ENCODE data around the gene RNF152. TPM values are rescaled to one million over a fixed set of nuclear protein-coding genes. Genes with fewer than 3 reads are reported as not detected.
"Not testable (repeated sequence)": the region's sequence is repeated elsewhere in the genome, so short reads cannot be mapped to it uniquely, and the experiment has no call there.

Gene RNF152
- total RNA-seq, 1 donor from 2014 or later = 13.4 TPM

- intact Hi-C loops (cut with DNase I) = no loop called here
- Histone ChIP-seq H3K4me1 (no peaks in the 10 kb centered on the region), H3K9me3 (no peaks in the 10 kb centered on the region), H3K4me3 (no peak overlapping the region), H3K27ac (no peak overlapping the region), H3K36me3 (no peaks in the 10 kb centered on the region), H3K27me3 (ENCODE audit: low read depth) (no peaks in the 10 kb centered on the region)
- DNase-seq = no peak
- ATAC-seq = no peak
- TF ChIP-seq, protein P1, sequence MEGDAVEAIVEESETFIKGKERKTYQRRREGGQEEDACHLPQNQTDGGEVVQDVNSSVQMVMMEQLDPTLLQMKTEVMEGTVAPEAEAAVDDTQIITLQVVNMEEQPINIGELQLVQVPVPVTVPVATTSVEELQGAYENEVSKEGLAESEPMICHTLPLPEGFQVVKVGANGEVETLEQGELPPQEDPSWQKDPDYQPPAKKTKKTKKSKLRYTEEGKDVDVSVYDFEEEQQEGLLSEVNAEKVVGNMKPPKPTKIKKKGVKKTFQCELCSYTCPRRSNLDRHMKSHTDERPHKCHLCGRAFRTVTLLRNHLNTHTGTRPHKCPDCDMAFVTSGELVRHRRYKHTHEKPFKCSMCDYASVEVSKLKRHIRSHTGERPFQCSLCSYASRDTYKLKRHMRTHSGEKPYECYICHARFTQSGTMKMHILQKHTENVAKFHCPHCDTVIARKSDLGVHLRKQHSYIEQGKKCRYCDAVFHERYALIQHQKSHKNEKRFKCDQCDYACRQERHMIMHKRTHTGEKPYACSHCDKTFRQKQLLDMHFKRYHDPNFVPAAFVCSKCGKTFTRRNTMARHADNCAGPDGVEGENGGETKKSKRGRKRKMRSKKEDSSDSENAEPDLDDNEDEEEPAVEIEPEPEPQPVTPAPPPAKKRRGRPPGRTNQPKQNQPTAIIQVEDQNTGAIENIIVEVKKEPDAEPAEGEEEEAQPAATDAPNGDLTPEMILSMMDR (IDR thresholded peaks at IDR 0.05) = no peak
These were observed 84.5 kb downstream of the RNF152 start for GRCh38 chr18:61808286-61808685.

GRCh38 chr18:61803393-61803792 lies 89.4 kb downstream of the RNF152 start:
- Histone ChIP-seq H3K4me3 (no peak overlapping the region), H3K36me3 (no peaks in the 10 kb centered on the region), H3K9me3 (no peaks in the 10 kb centered on the region), H3K27me3 (ENCODE audit: low read depth) (no peaks in the 10 kb centered on the region), H3K4me1 (no peaks in the 10 kb centered on the region), H3K27ac (no peak overlapping the region)
- intact Hi-C loops (cut with DNase I) = no loop called here
- TF ChIP-seq, protein P1 (IDR thresholded peaks at IDR 0.05) = no peak
- no peak for ATAC-seq
- DNase-seq = no peak

DNA sequence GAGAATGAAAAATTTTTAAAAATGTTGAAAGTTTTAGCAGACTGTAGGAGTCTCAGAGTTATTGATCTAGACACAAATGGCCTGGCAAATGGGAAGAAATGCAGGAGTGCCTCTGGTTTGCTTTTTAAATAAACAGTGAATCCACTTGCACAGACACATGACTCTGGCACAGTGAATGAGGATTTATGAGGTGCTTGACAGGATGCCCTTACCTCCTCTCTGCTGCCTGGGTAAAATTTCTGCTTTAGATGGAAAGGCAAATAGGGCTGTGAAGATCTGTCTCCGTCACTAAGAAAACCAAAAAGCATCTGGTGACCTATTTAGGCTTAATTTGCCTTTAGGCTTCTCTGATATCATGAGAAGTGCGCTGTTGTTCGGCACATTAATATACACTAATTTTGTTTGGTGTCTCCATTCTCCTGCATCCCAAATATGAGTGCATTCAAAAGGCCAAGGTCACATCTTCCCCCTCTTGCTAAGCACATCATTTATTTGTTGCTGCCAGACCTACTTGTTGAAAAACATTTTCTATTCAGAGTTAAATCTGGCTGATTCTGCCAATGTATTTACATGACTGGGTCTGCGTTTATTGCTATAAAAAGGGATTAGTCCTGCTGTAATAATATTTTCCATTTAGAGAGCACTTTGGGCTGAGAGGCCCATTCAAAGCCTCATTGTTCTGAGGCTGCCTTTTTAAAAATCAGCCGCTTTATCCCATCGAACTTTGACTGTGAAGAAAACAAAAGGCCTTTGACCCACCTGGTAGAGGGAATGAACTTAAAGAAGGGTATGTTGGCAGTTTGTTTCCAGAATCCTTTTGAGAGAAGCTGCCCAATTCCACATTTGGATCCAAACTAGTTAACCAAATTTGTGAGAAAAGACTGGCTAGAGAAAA lies 94.9 kb downstream of the RNF152 start:
- Histone ChIP-seq H3K36me3 (no peaks in the 10 kb centered on the region), H3K4me3 (no peak overlapping the region), H3K9me3 (no peaks in the 10 kb centered on the region), H3K27me3 (ENCODE audit: low read depth) (no peaks in the 10 kb centered on the region), H3K27ac (no peak overlapping the region), H3K4me1 (no peaks in the 10 kb centered on the region)
- ATAC-seq (no peak), DNase-seq (no peak)
- intact Hi-C loops (cut with DNase I) = no loop called here
- TF ChIP-seq, protein P1 (IDR thresholded peaks at IDR 0.05) = no peak

GRCh38 chr18:61791031-61791430 lies 101.8 kb downstream of the RNF152 start:
- H3K27ac ChIP-seq = no peak overlapping the region
- no peaks in the 10 kb centered on the region for H3K36me3 ChIP-seq
- TF ChIP-seq, protein P1 (IDR thresholded peaks at IDR 0.05) = no peak
- no peaks in the 10 kb centered on the region for H3K9me3 ChIP-seq
- H3K4me3 ChIP-seq = no peak overlapping the region
- no peak for DNase-seq
- intact Hi-C loops (cut with DNase I) = no loop called here
- ATAC-seq = no peak
- H3K4me1 ChIP-seq = no peaks in the 10 kb centered on the region
- no peaks in the 10 kb centered on the region for H3K27me3 ChIP-seq (ENCODE audit: low read depth)

GRCh38 chr18:61787011-61787670 lies 105.7 kb downstream of the RNF152 start:
- H3K27ac ChIP-seq; H3K36me3 ChIP-seq; H3K9me3 ChIP-seq; H3K4me1 ChIP-seq; DNase-seq; intact Hi-C loops (cut with DNase I); ATAC-seq; H3K4me3 ChIP-seq; H3K27me3 ChIP-seq (ENCODE audit: low read depth): not testable (repeated sequence)

DNA sequence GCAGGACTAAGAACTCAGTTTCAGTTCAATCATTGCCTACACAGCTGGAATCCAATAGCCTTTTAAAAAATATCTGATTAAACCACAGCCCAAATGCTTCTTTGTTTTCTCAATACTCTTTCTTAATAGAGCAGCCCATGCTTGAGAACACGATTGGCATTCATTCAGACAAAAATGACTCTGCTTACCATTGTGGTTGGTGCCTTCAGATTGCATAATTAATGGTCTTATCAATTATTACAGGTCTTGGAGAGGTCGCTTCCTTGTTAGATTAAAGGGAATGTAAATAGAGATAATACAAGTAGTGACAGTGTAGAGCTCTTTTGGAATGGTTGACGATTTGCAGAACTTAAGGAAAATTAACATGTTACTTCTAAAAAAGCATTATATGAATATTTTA lies 107.2 kb downstream of the RNF152 start:
- H3K4me1 ChIP-seq = no peaks in the 10 kb centered on the region
- intact Hi-C loops (cut with DNase I) = no loop called here
- TF ChIP-seq, protein P1 (IDR thresholded peaks at IDR 0.05) = no peak
- no peak overlapping the region for H3K4me3 ChIP-seq
- no peak overlapping the region for H3K27ac ChIP-seq
- H3K27me3 ChIP-seq (ENCODE audit: low read depth) = no peaks in the 10 kb centered on the region
- ATAC-seq = no peak
- no peaks in the 10 kb centered on the region for H3K36me3 ChIP-seq
- no peak for DNase-seq
- H3K9me3 ChIP-seq = no peaks in the 10 kb centered on the region

Measured in lower lobe of right lung (tissue), 2 donors.